HCT116 (cell line): Measurements from ENCODE around the gene ITPR2. TPM values are rescaled to one million over a fixed set of nuclear protein-coding genes. Genes with fewer than 3 reads are reported as not detected.

Experiments used
- ATAC-seq: fragments of 200-7000 bp; cut with Tn5 transposase; 2 replicates; pipeline ENCODE4 v1.9.1; 2020; ENCODE audit warnings: mild to moderate bottlenecking, moderate library complexity
- BruUV-seq: library from RNA; stranded (reverse); fragments of 400-500 nt; replicated peaks from 2 replicates; lab custom pipeline; 2021; lab: Mats Ljungman, UMichigan
- CTCF ChIA-PET: fragments of 300-600 bp; sonication (Branson Sonifier 250); formaldehyde crosslinking; loops from one replicate; lab custom pipeline; 2021; ENCODE audit warnings: antibody characterized with exemption; lab: Charles Lee
- POLR2A ChIA-PET: fragments of 300-600, 350-600 bp; sonication (Branson Sonifier 250); formaldehyde crosslinking; loops from one replicate; lab custom pipeline; 2021; ENCODE audit warnings: antibody characterized with exemption; lab: Charles Lee
- RAD21 ChIA-PET, 2 experiments: fragments of 300-600 bp; sonication (Branson Sonifier 250); formaldehyde crosslinking; loops; one replicate each; lab custom pipeline; 2023; ENCODE audit warnings: low total read pairs in 2 of 2; ENCODE audit not compliant: uncharacterized antibody in 2 of 2, unreplicated experiment in 2 of 2, low non-redundant PET in 1 of 2; lab: Charles Lee
- DNase-seq: peaks from one replicate; pipeline ENCODE4 v3.0.0-alpha.2; 2010; ENCODE audit warnings: low read depth, low spot score
- H2AFZ ChIP-seq: fragments of 200-600 bp; shearing (Covaris generic), sonication (generic); 2 replicates; pipeline ENCODE4 v1.6.1; 2017; ENCODE audit warnings: low read depth, mixed run types, mixed read lengths, antibody characterized with exemption, low read length; ENCODE audit not compliant: poor library complexity, severe bottlenecking
- H3K27ac ChIP-seq: 2 replicates; pipeline ENCODE4 v1.5.1; 2012; ENCODE audit warnings: low read depth, low read length
- H3K27me3 ChIP-seq: fragments of 200-600 bp; sonication (generic); 2 replicates; pipeline ENCODE4 v1.6.1; 2016; ENCODE audit warnings: mixed run types, low read length, mixed read lengths; ENCODE audit not compliant: insufficient read depth
- H3K36me3 ChIP-seq, 2 experiments: fragments of 200-500 bp in 1 of 2; fragments of 200-600 bp in 1 of 2; sonication (Bioruptor generic) in 1 of 2; sonication (generic) in 1 of 2; 2 replicates each; pipeline versions ENCODE4 v1.5.1 to v1.6.1; 2014 to 2016; ENCODE audit warnings: low read length in 2 of 2, inconsistent platforms in 1 of 2, mixed read lengths in 1 of 2, mixed run types in 1 of 2; ENCODE audit not compliant: insufficient read depth in 2 of 2, control insufficient read depth in 1 of 2
- H3K4me1 ChIP-seq, 2 experiments: fragments of 200-600 bp in 1 of 2; sonication (generic) in 1 of 2; 2 replicates each; pipeline versions ENCODE4 v1.5.1 to v1.6.1; 2012 to 2017; ENCODE audit warnings: low read length in 2 of 2, inconsistent platforms in 1 of 2, mild to moderate bottlenecking in 1 of 2, mixed read lengths in 1 of 2, mixed run types in 1 of 2, moderate library complexity in 1 of 2; ENCODE audit not compliant: insufficient read depth in 2 of 2, control insufficient read depth in 1 of 2
- H3K4me2 ChIP-seq: fragments of 200-600 bp; sonication (generic); 2 replicates; pipeline ENCODE4 v1.6.1; 2017; ENCODE audit warnings: mixed run types, low read length, mixed read lengths
- H3K4me3 ChIP-seq, 2 experiments: fragments of 200-600 bp in 1 of 2; sonication (generic) in 1 of 2; replicated peaks in 1 of 2; 2 replicates each; pipeline ENCODE4 v1.5.1; 2011 to 2016; ENCODE audit warnings: low read length in 2 of 2, control low read depth in 1 of 2, low read depth in 1 of 2, mild to moderate bottlenecking in 1 of 2, mixed read lengths in 1 of 2, mixed run types in 1 of 2
- H3K79me2 ChIP-seq: fragments of 200-600 bp; sonication (generic); 2 replicates; pipeline ENCODE4 v1.6.1; 2017; ENCODE audit warnings: mild to moderate bottlenecking, mixed run types, low read length, moderate library complexity, mixed read lengths; ENCODE audit not compliant: insufficient read depth
- H3K9ac ChIP-seq: fragments of 200-600 bp; sonication (generic); 2 replicates; pipeline ENCODE4 v1.6.1; 2016; ENCODE audit warnings: low read length, mixed read lengths
- H3K9me2 ChIP-seq: fragments of 200-600 bp; sonication (generic), shearing (Covaris generic); 2 replicates; pipeline ENCODE4 v1.6.1; 2017; ENCODE audit warnings: mixed run types, mild to moderate bottlenecking, moderate library complexity; ENCODE audit not compliant: insufficient read depth
- H3K9me3 ChIP-seq, 2 experiments: fragments of 200-500 bp in 1 of 2; fragments of 200-600 bp in 1 of 2; sonication (Bioruptor generic) in 1 of 2; sonication (generic) in 1 of 2; 2 replicates each; pipeline ENCODE4 v1.6.1; 2014 to 2017; ENCODE audit warnings: low read length in 2 of 2, mixed read lengths in 2 of 2, inconsistent platforms in 1 of 2, low read depth in 1 of 2, mild to moderate bottlenecking in 1 of 2, mixed run types in 1 of 2, moderate library complexity in 1 of 2; ENCODE audit not compliant: control insufficient read depth in 1 of 2, insufficient read depth in 1 of 2
- H4K20me1 ChIP-seq: fragments of 200-600 bp; sonication (generic), shearing (Covaris generic); 2 replicates; pipeline ENCODE4 v1.6.1; 2017; ENCODE audit warnings: mixed run types, mild to moderate bottlenecking, moderate library complexity; ENCODE audit not compliant: insufficient read depth
- ATF3 ChIP-seq: IDR thresholded peaks from 2 replicates; pipeline ENCODE4 v1.6.1; 2012
- CBX3 ChIP-seq: IDR thresholded peaks from 2 replicates; pipeline ENCODE4 v1.6.1; 2012; ENCODE audit warnings: low read depth
- CEBPB ChIP-seq: IDR thresholded peaks from 2 replicates; pipeline ENCODE4 v1.6.1; 2012; ENCODE audit warnings: low read depth
- CTCF ChIP-seq, 3 experiments: fragments of 200-600 bp in 1 of 3; sonication (generic) in 1 of 3; IDR thresholded peaks in 2 of 3; conservative IDR thresholded peaks in 1 of 3; 2 replicates each; pipeline ENCODE4 v1.5.1; 2012 to 2017; ENCODE audit warnings: low read depth in 2 of 3, low read length in 2 of 3, antibody characterized with exemption in 1 of 3, borderline replicate concordance in 1 of 3, control low read depth in 1 of 3, mild to moderate bottlenecking in 1 of 3, mixed read lengths in 1 of 3, mixed run types in 1 of 3, moderate library complexity in 1 of 3; ENCODE audit not compliant: insufficient read depth in 1 of 3
- EGR1 ChIP-seq: IDR thresholded peaks from 2 replicates; pipeline ENCODE4 v1.6.1; 2012; ENCODE audit warnings: low read depth
- ELF1 ChIP-seq: IDR thresholded peaks from 2 replicates; pipeline ENCODE4 v1.6.1; 2012; ENCODE audit warnings: low read depth, borderline replicate concordance
- EZH2 ChIP-seq: fragments of 200-600 bp; sonication (generic); IDR thresholded peaks from 2 replicates; pipeline ENCODE4 v1.6.1; 2017; ENCODE audit warnings: antibody characterized with exemption, mixed run types
- EZH2phosphoT487 ChIP-seq: fragments of 200-600 bp; IDR thresholded peaks from 2 replicates; pipeline ENCODE4 v1.6.1; 2018; ENCODE audit warnings: antibody characterized with exemption, borderline replicate concordance
- FOSL1 ChIP-seq: IDR thresholded peaks from 2 replicates; pipeline ENCODE4 v1.6.1; 2012; ENCODE audit warnings: low read depth
- JUND ChIP-seq: IDR thresholded peaks from 2 replicates; pipeline ENCODE4 v1.6.1; 2012
- POLR2A ChIP-seq: IDR thresholded peaks from 2 replicates; pipeline ENCODE4 v1.7.0; 2011; ENCODE audit warnings: borderline replicate concordance; ENCODE audit not compliant: insufficient read depth, insufficient read length; ENCODE audit errors: extremely low read depth
- RAD21 ChIP-seq: IDR thresholded peaks from 2 replicates; pipeline ENCODE4 v1.6.1; 2012; ENCODE audit warnings: low read depth, mild to moderate bottlenecking
- REST ChIP-seq: IDR thresholded peaks from 2 replicates; pipeline ENCODE4 v1.6.1; 2012; ENCODE audit warnings: low read depth
- SIN3A ChIP-seq: IDR thresholded peaks from 2 replicates; pipeline ENCODE4 v1.6.1; 2012; ENCODE audit warnings: low read depth
- SP1 ChIP-seq: IDR thresholded peaks from 2 replicates; pipeline ENCODE4 v1.6.1; 2012; ENCODE audit warnings: low read depth
- SRF ChIP-seq: IDR thresholded peaks from 2 replicates; pipeline ENCODE4 v1.6.1; 2012; ENCODE audit warnings: low read depth
- TCF7L2 ChIP-seq: IDR thresholded peaks from 2 replicates; pipeline ENCODE4 v1.7.0; 2011; ENCODE audit warnings: borderline replicate concordance, inconsistent platforms; ENCODE audit not compliant: insufficient read depth, insufficient read length; ENCODE audit errors: extremely low read depth
- YY1 ChIP-seq: IDR thresholded peaks from 2 replicates; pipeline ENCODE4 v1.6.1; 2011; ENCODE audit warnings: low read length, low read depth, moderate library complexity, mild to moderate bottlenecking; ENCODE audit not compliant: insufficient replicate concordance; ENCODE audit errors: extremely low read depth
- ZBTB33 ChIP-seq: IDR thresholded peaks from 2 replicates; pipeline ENCODE4 v1.6.1; 2011; ENCODE audit warnings: mild to moderate bottlenecking, low read length, moderate library complexity; ENCODE audit not compliant: insufficient replicate concordance; ENCODE audit errors: extremely low read depth
- ZFX ChIP-seq: fragments of 450-650 bp; IDR thresholded peaks from 2 replicates; pipeline ENCODE4 v1.6.1; 2017
- ZNF274 ChIP-seq: fragments of 200-500 bp; sonication (Bioruptor generic); IDR thresholded peaks from 2 replicates; pipeline ENCODE4 v1.6.1; 2014; ENCODE audit warnings: mild to moderate bottlenecking, low read depth, low read length, inconsistent platforms
- intact Hi-C: fragments of 100-400 bp; cut with micrococcal nuclease; formaldehyde crosslinking; loops from 2 replicates; pipeline ENCODE4 v1.10.0; 2022
- total RNA-seq: library from RNA; stranded (reverse); gene quantifications from one replicate; pipeline ENCODE4 v1.2.1, GENCODE V29; 2021; ENCODE audit not compliant: unreplicated experiment

The ITPR2 gene
- total RNA-seq, 1 experiment from 2014 or later, result 6.5 TPM

- Histone ChIP-seq H3K27ac (peak overlapping the region; percentile 21; the same call in 1 of the 2 replicates), H3K36me3 (no peaks in the 10 kb centered on the region), H3K27me3 (no peaks in the 10 kb centered on the region), H3K79me2 (no peaks in the 10 kb centered on the region), H4K20me1 (no peaks in the 10 kb centered on the region), H3K9ac (no peak overlapping the region), H2AFZ (no peak overlapping the region), H3K4me1 (peaks cover 8 to 23% of the 10 kb centered on the region in 2 experiments; a peak in 3 of 4 replicates), H3K9me2 (no peaks in the 10 kb centered on the region), H3K4me3 (no peak overlapping the region), H3K9me3 (no peaks in the 10 kb centered on the region), H3K4me2 (peak overlapping the region; percentile 43)
- ATAC-seq (peak; percentile 72), DNase-seq (peak; percentile 26)
- intact Hi-C loops, result no loop called here
- CTCF ChIA-PET, result no interaction called here
- no TSS peak for BruUV-seq
- RAD21 ChIA-PET, result no interaction called here
- POLR2A ChIA-PET, result no interaction called here
- TF ChIP-seq ATF3, result no peak
- TF ChIP-seq FOSL1, result peak; percentile 81
- TF ChIP-seq EGR1, result no peak
- no peak for TF ChIP-seq POLR2A
- TF ChIP-seq ELF1, result no peak
- TF ChIP-seq CEBPB, result no peak
- no peak for TF ChIP-seq YY1
- no peak for TF ChIP-seq TCF7L2
- TF ChIP-seq SP1, result peak; percentile 21; the same call in 1 of the 2 replicates
- TF ChIP-seq EZH2phosphoT487, result no peak
- TF ChIP-seq SRF, result peak; percentile 55
- no peak for TF ChIP-seq CBX3
- no peak for TF ChIP-seq CTCF (IDR thresholded peaks at IDR 0.05 in 2 of 3, conservative IDR thresholded peaks at IDR 0.05 in 1 of 3; ENCODE audit: borderline replicate concordance in 1 of 3, insufficient read depth in 1 of 3, low read depth in 2 of 3, low read length in 2 of 3)
- no peak for TF ChIP-seq SIN3A
- no peak for TF ChIP-seq EZH2
- no peak for TF ChIP-seq ZFX
- no peak for TF ChIP-seq ZBTB33
- no peak for TF ChIP-seq ZNF274
- TF ChIP-seq RAD21, result no peak
- no peak for TF ChIP-seq REST
- TF ChIP-seq JUND, result peak; percentile 40; the same call in 1 of the 2 replicates
These were observed 514.9 kb downstream of the ITPR2 start for GRCh38 chr12:26317942-26318575.
